GM03348 (cell line): ENCODE measurements around the gene ACTBL2.
"Not testable (repeated sequence)": the region's sequence is repeated elsewhere in the genome, so short reads cannot be mapped to it uniquely, and the experiment has no call there.

Experiments
- DNase-seq: peaks from one replicate; pipeline ENCODE4 v3.0.0; 2012; ENCODE audit warnings: low spot score

ACTBL2 gene

DNA sequence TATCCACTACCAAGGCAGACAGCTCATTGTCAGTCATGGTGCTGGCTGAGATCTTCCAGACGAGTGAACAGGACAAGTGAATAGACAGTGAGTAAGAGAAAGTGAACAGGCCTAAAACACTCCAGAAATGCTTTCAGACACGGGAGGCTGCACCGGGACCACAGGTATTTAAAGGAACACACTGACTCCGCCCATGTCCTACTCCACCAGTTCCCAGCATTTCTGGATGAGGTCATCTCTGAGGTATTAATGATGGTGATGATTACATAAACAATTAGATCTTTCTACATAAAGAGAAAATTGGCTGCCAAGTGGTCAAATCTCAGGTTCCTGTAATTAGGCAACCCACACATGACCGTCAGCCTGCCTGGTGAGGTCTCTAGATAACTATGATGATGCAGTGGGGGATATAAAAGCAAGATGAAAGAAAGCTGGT lies at the start of gene ACTBL2:
TSS of gene ACTBL2 (minus strand) at position 141 of the 436 bp plus-strand sequence. CDS start at position 37, 104 bp downstream.
- peak; percentile 12 for DNase-seq

DNA sequence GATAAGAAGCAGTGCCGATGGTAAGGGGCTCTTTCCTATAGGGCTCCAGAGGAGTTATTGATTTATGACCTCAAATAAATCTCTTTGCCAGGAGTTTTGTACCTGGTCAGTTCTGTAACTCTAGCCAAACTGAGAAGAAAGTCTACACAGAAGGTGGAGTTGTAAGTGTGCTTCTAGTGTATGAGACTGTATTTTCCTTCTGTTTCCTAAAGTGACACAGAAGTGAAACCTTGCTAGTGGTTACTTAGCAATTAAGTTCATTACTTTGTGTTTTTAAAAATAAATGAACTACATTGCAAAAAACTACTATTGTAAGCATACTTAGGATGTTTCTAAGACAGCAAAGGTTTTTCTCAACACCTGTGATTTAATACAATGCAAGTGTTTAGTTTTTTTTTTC lies 48.7 kb upstream of the ACTBL2 start:
- DNase-seq, result no peak

DNA sequence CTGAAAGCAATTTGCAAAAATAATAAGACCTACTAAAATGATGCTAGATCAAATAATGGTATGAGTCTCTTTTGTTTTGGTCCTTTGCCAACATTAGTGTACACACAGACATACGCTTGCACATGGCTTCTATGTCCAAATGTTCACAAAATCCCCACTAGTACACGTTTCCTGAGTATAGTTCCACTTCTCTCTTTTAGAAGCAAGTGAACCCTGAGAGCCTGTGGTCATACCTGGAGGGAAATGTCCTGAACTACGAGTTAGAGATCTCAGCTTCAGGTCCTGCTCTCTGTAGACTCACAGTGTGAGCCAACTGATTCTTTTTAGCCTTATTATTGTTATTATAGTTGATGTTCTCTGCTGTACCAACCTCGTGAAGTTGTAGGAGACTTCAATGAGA lies 47.3 kb upstream of the ACTBL2 start:
- no peak for DNase-seq

DNA sequence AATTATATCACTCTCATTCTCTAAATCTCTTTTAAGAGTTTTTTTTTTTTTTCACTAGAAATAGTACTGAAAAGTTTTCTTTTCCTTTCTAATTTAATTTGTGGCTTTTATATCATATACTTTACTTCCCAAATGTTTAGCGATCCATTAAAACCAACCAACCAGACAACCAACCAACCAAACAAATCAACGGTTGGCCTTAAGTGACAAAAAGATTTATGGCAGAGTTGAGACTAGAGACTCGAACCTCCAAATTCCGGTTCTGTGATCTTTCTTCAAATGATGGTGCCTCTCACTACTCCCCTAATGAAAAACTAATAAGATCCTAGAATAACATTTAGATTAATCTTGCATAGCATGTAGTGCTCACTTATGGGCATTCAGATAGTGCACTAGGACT lies 45.3 kb upstream of the ACTBL2 start:
- DNase-seq, result no peak

DNA sequence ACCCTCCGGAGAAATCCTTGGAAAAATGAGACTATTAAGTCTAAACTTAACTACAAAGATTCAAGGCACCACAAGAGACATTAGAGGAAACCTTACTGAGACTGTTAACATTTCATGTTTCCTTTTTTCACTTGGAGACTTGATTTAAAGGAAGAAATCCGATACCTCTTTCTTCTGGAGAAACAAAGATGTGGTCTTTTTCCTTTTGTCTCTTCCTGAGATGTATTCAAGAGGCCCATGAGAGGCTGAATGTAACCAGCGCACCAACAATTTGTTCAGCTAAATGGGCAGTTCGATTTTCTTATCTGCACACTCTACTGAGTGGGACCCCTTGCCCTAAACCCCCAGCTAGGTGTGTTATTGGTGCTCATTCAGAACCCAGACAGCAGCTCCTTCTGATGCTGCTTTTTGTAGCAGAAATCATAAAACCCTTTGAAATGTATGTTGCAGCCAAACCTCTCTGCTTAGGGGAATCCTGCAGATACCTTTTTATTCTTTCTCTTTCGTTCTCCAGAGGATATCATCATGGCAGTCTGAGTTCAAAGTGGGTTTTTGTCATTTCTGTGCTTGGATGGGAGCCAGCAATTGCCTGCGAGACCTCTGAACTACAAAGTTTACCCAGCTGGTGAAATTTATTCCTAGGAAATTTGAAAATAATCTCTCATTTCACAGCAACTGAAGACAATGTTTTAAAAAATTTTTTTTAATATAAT lies 41.9 kb upstream of the ACTBL2 start:
- no peak for DNase-seq

DNA sequence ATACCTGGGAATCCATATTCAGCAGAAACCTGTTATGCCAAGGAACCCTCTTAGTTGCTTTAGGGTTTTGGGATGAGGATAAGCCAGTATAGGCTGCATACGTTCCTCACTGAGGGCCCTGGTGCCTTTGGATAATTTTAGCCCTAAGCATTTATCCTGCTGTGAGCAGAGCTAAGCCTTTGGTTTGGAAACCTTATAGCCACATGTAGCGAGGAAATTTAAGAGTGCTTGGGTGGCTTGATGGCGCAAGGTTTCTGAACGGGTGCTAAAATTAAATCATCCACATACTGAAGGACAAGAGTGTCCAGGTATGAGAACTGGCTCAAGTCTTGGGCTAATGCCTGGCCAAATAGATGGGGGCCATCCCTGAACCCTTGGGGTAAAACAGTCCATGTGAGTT lies 39.9 kb upstream of the ACTBL2 start:
- not testable (repeated sequence) for DNase-seq

DNA sequence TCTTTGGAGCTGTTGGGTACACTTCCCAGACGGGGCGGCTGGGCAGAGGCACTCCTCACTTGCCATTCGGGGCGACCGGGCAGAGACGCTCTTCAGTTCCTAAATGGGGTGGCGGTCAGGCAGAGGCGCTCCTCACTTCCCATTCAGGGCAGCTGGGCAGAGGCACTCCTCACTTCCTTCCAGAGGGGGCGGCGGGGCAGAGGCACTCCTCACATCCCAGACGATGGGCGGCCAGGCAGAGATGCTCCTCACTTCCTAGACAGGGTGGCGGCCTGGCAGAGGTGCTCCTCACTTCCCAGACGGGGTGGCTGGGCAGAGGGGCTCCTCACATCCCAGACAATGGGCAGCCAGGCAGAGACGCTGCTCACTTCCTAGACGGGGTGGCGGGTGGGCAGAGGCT lies 35.8 kb upstream of the ACTBL2 start:
- DNase-seq, result not testable (repeated sequence)

DNA sequence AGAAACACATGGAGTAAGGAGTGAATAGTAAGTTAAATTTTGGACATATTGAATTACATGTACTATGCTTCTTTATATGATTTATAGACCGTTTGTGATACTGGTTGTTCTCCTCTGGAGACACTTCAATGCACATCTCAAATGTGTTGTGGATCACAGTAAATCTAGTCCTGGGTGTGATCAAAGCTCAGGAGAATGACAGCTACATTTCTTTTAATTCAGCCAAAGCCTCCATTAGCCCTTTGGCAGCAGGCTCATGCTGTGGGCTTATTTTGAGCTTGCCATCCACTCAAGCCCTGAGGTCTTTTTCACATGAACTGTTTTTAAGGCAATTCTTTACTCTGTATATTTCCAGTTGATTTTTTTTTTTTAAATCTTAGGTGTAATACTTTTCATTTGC lies 34.6 kb upstream of the ACTBL2 start:
- DNase-seq, result no peak

DNA sequence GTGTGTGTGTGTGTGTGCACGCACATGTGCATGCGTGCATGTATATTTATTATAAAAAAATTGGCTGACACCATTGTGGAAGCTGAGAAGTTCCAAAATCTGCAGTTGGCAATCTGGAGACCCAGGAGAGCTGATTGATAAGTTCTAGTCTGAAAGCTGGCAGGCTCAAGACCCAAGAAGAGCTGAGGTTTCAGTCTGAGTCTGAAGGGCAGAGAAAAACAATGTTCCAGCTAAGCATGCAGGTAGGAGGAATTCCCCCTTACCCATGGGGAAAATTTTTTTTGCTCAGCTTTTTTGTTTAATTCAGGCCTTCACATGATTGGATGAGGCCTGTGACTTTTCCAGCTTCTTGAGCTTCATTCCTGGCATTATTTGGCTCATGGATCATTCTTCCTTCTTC lies 31.2 kb upstream of the ACTBL2 start:
- DNase-seq, result no peak

DNA sequence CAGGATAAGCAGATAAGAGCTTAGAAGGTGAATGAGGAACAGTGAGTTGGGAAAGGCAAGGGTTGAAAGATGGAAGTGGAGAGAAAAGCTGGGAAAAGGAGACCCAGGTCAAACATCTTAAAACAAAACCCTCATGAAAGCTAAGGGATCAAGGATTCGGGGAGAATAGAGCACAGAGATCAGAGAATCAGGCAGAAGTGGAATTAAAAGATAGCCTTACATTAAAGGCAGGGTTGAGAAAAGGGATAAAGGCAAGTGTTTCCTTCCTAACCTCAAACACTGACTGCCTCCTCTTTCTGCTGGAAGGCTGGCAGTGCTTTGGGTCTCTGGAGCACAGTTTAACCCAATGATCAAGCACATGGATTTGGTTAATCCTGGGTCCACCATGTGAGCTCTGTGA lies 28.7 kb upstream of the ACTBL2 start:
- DNase-seq, result no peak

DNA sequence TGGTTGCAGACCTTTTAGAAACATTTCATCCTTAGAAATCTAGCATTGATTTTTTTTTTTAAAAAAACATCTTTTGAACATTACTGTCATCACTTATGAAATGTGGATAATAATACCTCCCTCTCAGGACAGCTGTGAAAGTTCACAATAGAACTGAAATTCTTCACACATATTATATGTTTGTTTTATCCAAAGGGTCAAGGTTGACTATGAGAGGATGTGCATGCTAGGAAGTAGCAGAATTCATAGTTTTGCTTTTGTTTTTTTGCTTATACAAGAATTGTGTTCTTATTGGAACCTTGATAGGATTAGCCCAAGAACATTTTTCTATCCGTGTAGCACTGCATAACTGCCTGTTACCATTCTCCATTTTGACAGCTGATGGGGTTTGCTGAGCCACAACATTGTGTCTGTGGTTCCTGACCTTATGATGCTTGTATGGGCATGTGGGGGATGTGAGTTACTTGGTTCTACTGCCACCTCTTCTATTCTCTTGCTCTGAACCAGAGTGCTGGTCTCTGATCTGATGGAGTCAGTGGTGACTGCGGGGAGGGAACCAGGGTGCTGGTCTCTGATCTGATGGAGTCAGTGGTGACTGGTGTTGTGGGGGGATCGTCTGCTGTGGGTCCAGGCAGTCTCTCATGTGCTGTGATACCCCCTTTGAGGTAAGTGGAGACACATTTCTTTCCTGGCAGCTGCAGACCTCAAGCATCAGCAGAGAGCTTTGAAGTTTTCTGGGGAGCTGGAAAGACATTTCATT lies 27.1 kb upstream of the ACTBL2 start:
- DNase-seq, result no peak

DNA sequence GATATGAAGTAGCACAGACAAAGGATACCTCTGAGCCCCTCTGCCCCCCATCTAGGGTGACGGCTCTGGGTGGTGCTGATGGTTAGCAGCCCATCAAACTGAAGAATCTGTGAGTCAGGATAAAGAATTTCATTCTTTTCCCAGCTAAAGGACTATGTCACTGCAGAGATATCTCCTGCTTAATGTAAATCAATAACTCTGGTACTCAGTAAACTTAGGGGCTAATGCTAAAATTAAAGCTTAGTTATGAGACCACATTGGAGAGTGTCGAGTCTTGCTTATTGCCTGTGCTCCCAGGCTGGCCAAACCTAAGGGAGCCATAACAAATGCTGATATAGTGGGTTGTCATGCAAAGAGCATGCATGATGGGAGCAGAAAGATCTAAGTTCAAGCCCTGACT lies 25.6 kb upstream of the ACTBL2 start:
- DNase-seq, result no peak

DNA sequence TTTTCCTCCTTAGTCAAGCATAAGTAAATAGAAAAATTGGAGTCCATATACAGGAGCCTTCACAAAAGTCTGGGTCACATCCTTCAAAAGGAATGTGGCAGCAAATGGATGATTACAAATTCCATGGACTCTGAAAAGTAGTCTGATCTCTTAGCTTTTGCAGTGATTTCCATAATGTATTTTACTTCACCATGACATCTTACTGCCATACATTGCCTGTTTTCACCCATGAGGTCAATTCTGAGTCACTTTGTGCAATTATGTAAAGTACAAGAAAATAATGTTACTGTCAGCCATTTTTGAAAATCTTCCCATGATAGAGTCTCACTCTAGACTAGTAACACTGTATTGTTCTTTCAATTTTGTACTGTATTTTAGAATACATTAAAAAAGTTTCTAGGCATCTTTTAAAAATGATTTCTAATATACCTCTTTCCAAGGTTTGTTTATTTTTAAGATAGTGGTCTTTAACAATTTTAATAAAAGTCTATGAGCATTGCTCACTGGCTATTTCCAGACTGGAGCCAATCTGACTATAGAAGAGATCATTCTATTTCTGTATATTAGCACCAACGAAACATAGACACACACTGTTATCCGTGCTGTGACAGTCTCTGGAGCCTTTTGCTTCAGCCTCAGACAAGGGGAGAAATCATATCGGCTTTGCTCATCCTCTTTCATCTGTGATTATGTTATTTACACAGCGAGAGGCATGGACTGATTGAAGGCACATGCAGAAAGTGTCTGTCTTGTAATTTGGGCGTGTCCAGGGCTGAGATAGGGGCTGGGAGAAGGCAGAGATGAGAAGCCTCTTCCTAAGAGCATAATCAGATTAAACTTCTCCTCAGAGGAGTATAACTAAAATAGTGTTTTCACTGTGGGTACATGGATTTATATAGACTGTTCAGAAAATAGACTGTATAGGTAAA lies 22.9 kb upstream of the ACTBL2 start:
- no peak for DNase-seq

DNA sequence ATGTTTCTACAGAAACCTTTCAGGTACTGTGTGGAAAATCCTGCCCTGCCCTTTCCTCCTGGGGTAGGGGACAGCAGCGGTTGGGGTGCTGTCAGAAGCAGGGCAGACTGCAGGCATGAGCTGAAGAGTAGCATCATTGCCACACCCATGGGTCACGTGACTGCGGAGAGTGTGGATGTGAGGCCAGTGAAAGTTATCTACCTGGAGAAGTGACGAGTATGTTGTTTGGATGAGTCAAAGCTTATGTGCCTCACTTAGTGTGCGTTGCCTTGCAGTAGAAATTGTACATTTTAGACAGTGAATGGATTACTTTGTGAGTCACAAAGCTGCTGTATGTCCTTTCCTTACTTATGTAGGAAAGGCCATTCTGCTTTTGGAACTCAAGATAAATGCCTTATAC lies 21.7 kb upstream of the ACTBL2 start:
- DNase-seq, result no peak

DNA sequence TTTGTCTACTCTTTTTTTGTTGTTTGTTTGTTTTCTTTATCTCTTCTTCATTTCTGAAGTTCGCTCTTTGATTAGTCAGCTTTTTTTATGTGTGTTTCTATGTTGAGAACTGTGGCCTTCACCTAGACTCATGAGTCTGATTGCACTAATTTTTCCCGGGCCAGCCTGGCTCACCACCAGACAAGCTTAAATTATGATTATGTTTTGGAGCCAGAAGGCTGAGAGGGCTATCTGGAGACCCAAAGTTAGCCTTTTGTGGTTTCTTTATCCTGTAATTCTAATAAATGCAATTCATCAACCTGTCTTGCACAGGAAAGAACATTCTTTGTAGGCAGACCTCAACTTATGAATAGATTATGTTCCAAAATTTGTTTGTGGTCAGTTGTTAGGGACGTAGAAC lies 20.8 kb upstream of the ACTBL2 start:
- no peak for DNase-seq

DNA sequence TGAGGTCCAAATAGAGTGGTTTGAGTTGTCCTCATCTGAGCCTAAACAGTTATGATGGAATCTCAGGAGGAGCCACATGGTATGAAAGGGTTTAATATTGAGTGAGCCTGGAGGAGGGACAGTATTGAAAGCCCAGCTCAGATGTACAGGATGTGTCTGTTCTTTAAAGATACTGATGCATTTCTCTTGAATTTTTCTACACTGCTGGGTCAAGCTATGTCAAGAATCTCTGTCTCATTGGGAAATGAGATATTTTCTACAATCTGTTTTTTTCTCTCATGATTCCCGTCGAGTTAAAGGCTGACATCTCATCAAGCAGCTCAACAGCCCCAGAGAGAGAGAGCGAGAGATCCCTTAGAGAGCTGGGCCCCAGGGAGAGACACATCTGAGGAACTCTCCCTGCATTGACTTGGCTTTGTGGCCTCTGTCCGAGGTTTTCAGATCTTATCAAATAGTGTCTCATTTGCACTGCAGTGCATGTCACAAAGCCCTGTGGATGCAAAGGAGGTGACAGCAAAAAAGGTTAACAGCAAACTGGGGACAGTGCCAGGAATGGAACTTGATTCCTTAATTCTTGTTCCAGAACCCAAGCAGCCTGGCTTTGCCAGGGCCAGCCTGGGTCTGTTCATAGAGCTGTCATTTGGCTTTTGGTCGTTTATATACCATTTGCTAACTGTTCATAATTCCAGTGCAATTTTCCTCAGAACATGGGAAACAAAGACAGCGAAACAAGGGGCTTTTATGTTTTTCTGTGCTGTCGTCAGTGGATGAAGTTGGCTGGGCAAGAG lies 19.0 kb upstream of the ACTBL2 start:
- no peak for DNase-seq

DNA sequence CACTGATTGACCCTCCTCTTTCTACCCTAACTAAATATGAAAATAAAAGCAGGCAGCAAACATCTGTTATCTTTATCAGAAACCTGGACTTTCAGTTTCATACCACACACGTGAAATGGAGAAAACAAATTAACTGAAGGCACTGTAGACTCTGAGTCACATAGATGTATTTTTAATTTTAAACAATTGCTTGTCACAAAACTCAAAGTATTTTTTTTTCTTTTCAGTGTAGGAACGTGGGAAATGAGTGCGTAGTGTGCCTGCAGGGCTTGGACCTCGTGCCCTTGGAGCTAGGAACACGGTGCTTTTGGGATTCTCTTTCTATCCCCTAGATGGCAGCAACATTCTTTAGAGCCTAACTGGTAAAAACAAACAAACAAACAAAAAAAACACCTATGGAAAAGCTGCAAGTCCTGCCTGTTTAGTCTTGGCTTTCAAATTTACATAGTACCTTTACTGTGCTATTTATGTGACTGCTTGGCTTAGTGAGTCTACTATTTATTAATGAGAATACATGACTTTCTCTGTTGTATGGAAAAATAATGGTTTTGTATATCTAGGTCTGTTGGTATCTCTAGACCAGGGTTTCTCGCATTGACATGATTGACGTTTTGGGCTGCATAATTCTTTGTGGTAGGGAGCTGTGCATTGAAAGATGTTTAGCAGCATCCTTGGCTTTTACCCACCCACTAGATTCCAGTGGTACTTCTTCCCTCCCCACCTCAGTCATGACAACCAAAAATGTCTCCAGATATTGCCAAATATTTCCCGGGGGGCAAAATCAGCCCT lies 16.8 kb upstream of the ACTBL2 start:
- peak; percentile 60 for DNase-seq

DNA sequence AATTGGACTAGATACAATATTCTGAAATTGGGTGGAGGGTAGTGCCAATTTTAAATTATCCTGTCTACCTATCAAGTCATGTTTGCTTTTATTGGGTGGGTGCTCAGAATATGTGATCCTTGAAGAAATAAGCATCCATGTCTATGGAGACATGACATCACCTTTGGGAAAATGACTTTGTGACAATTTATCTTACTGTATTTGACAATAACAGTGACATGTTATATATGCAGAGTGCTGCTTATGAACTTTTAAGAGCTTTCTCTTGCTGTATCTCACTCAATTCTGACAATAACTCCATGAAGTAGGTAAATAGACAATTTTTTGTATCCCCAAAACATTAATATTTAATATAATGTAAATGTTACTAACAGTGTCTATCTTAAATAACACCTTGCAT lies 15.1 kb upstream of the ACTBL2 start:
- no peak for DNase-seq

DNA sequence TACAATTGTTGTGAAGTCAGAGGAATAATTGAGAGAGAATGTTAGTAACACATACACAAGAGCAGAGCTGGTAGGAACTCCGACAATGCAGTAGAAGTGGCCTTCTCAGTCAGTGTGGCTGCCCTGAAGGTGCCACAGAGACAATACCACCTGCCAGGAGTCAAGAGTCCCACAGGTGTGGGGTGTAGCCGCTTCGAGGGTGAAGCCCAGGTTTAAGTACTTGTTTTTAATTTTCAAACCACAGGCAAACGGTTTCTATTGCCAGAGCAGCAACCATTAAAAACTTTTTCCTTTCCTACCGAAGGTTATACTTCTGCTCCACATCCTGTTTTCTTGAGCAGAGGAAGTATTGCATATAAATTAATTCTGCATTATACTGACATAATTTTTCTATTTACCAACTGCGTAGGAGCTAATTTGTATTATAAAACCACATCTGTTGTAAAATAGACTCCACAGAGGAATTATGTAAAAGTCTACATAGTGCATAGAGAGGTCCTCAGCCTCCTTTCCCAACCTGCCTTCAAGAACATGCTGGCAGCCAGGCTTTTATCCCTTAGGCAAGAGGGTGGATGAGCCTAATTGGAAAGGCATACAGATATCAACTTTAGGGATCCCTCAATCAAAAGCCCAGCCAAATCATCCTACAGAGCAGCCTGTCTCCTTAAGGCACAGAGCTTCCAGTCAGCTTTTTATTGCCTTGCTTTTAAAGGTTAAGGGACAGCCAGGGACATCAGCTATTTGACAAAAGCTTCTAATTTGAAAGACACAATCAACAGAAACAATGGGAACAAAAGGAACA lies 12.9 kb upstream of the ACTBL2 start:
- no peak for DNase-seq
